Caki2 (cell line): ENCODE results near the gene ZMYM1. TPM values are rescaled to one million over a fixed set of nuclear protein-coding genes. Genes with fewer than 3 reads are reported as not detected.
"Not testable (repeated sequence)": the region's sequence is repeated elsewhere in the genome, so short reads cannot be mapped to it uniquely, and the experiment has no call there.

Experiments used
- DNase-seq: peaks from one replicate; pipeline ENCODE4 v3.0.0-alpha.2; 2015; ENCODE audit warnings: low read depth
- in situ Hi-C: cut with HindIII; loops from 2 replicates; pipeline ENCODE4 v1.10.0; 2016; ENCODE audit warnings: low sequenced_read_pairs, low pct_unique_long_range_greater_than_20kb, mixed read lengths
- total RNA-seq: library from RNA; depleted of rRNA; stranded (reverse); fragments of >200 nt; shearing (Covaris generic); gene quantifications from 2 replicates; pipeline ENCODE4 v1.2.3, GENCODE V29; 2014; ENCODE audit warnings: low replicate concordance; rRNA removed

Gene ZMYM1
- total RNA-seq, 1 experiment from 2014 or later: 19.4 TPM

DNA sequence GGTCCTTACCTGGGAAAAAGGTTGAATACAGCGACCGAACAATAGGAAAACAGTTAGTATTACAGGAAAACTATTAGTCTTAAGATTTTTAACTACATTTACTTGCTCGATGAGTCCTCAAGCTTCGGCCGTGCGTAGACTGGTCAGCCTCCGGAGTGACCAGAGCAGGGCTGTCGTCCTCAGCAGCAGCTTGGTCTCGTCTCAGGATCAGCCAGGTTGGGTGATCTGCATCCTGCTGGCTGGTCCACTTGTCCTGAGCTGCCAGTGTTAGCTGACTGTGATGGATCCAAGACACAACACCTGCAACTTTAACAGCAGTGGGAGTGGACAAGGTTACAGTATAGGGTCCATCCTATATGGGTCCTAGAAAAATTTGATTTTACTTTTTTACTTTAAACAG, 63.5 kb downstream of the ZMYM1 start:
- DNase-seq, in situ Hi-C loops: not testable (repeated sequence)

- no peak for DNase-seq
- in situ Hi-C loops: no loop called here
These were observed 64.7 kb downstream of the ZMYM1 start for GRCh38 chr1:35143737-35144508.

- DNase-seq, in situ Hi-C loops: not testable (repeated sequence)
These were observed 66.8 kb downstream of the ZMYM1 start for GRCh38 chr1:35145892-35146549.

DNA sequence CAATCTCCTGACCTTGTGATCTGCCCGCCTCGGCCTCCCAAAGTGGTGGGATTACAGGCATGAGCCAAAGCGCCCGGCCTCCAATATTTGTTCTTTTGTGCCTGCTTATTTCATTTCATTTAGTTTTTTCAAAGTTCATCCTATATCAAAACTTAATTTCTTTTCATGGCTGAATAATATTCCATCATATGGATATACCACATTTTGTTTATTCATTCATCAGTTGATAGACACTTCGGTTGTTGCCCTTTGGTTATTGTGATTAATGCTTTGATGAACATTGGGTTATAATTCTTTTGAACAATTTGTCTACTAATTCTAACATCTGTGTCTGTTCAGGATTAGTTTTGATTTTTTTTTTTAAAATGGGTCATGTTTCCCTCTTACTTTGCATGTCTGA, 72.0 kb downstream of the ZMYM1 start:
- no peak for DNase-seq
- in situ Hi-C loops: no loop called here

- no peak for DNase-seq
- in situ Hi-C loops: no loop called here
These were observed 85.7 kb downstream of the ZMYM1 start for GRCh38 chr1:35164893-35165292.

Other genes starting within 250 kb of the ZMYM1 start
- 48.1 and 57.7 TPM in 2 replicates for gene SMIM12, start 219.6 kb upstream of the ZMYM1 start, total RNA-seq
- 0.34 TPM in 1 of 2 replicates, not detected in the other for gene DLGAP3, start 149.7 kb upstream of the ZMYM1 start, total RNA-seq
- gene TMEM35B, start 94.0 kb upstream of the ZMYM1 start, total RNA-seq: 55.9 and 57.6 TPM in 2 replicates
- gene ZMYM6, start 47.4 kb upstream of the ZMYM1 start, total RNA-seq: 2.5 and 7.9 TPM in 2 replicates
- gene SFPQ, start 113.8 kb downstream of the ZMYM1 start, total RNA-seq: 206 and 247 TPM in 2 replicates
- 9.7 and 12.3 TPM in 2 replicates for gene ZMYM4, start 189.3 kb downstream of the ZMYM1 start, total RNA-seq